Measurements from ENCODE around the gene OR8K5.
"Not testable (repeated sequence)": the region's sequence is repeated elsewhere in the genome, so short reads cannot be mapped to it uniquely, and the experiment has no call there.

Gene OR8K5

GRCh38 chr11:56143681-56144080, 16.4 kb downstream of the OR8K5 start:
- H3K4me1 ChIP-seq (ENCODE audit: control insufficient read depth, insufficient read depth, low read length); H3K4me3 ChIP-seq (ENCODE audit: low read depth, low read length); H3K27me3 ChIP-seq (ENCODE audit: control insufficient read depth, insufficient read depth, low read length); H3K9ac ChIP-seq (ENCODE audit: low read length); H3K27ac ChIP-seq (ENCODE audit: low read depth, low read length); H3K9me3 ChIP-seq (ENCODE audit: control insufficient read depth, insufficient read depth, low read depth, low read length); H3K36me3 ChIP-seq (ENCODE audit: control insufficient read depth, insufficient read depth, low read length): not testable (repeated sequence)

DNA sequence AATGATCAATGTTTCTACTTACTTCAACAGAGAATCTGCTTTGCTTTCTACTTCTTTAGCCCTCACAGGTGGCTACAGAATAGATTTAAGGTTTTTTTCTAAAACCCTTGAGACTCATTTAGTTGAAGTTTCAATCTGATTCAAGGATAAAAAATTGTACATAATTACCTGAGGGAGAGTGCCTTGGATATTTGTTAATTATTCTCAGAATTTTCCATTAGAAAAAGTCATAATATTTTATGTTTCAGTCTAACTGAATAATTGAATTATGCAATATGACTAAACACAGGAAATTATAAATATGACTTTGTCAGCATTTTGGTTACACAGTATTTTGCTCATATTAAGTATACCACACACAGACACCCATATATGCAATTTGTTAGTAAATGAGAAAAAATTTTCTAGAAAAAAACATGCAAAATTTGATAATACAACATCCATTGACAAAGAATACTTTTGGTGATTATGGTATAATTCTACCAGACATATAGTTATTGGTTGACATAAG, 19.9 kb downstream of the OR8K5 start, which contains the start of gene OR8J3:
TSS of gene OR8J3 (minus strand) at position 51 of the 511 bp plus-strand sequence. CDS start 2,483 bp downstream, outside the sequence.
- H3K4me1 ChIP-seq (ENCODE audit: control insufficient read depth, insufficient read depth, low read length) = no peaks in the 10 kb centered on the region
- H3K9ac ChIP-seq (ENCODE audit: low read length) = no peak within 1 kb of the TSS
- no peak within 1 kb of the TSS for H3K27ac ChIP-seq (ENCODE audit: low read depth, low read length)
- no peaks in the 10 kb centered on the region for H3K36me3 ChIP-seq (ENCODE audit: control insufficient read depth, insufficient read depth, low read length)
- H3K9me3 ChIP-seq (ENCODE audit: control insufficient read depth, insufficient read depth, low read depth, low read length) = peaks cover 8% of the 10 kb centered on the region; the same call in 1 of the 2 replicates
- no peaks in the 10 kb centered on the region for H3K27me3 ChIP-seq (ENCODE audit: control insufficient read depth, insufficient read depth, low read length)
- no peak within 1 kb of the TSS for H3K4me3 ChIP-seq (ENCODE audit: low read depth, low read length)

GRCh38 chr11:56122073-56122472, 38.0 kb downstream of the OR8K5 start, which contains the start of gene OR8H3:
Gene OR8H3, plus strand, starts transcription at chr11:56122373. Its CDS starts 0 bp downstream, at chr11:56122373.
- Histone ChIP-seq H3K27me3 (ENCODE audit: control insufficient read depth, insufficient read depth, low read length) (no peaks in the 10 kb centered on the region), H3K4me1 (ENCODE audit: control insufficient read depth, insufficient read depth, low read length) (no peaks in the 10 kb centered on the region), H3K36me3 (ENCODE audit: control insufficient read depth, insufficient read depth, low read length) (no peaks in the 10 kb centered on the region), H3K4me3 (ENCODE audit: low read depth, low read length) (no peak within 1 kb of the TSS), H3K27ac (ENCODE audit: low read depth, low read length) (no peak within 1 kb of the TSS), H3K9me3 (ENCODE audit: control insufficient read depth, insufficient read depth, low read depth, low read length) (no peaks in the 10 kb centered on the region), H3K9ac (ENCODE audit: low read length) (no peak within 1 kb of the TSS)

Measured in HUES6 (cell line).